ENCODE measurements around the gene PUS7. TPM values are rescaled to one million over a fixed set of nuclear protein-coding genes. Genes with fewer than 3 reads are reported as not detected.
A peak's percentile ranks its signal among the peaks of the same experiment; 100 is the strongest.
"Not testable (repeated sequence)": the region's sequence is repeated elsewhere in the genome, so short reads cannot be mapped to it uniquely, and the experiment has no call there.

The PUS7 gene
- total RNA-seq, 1 experiment from 2014 or later = 39.0 TPM

DNA sequence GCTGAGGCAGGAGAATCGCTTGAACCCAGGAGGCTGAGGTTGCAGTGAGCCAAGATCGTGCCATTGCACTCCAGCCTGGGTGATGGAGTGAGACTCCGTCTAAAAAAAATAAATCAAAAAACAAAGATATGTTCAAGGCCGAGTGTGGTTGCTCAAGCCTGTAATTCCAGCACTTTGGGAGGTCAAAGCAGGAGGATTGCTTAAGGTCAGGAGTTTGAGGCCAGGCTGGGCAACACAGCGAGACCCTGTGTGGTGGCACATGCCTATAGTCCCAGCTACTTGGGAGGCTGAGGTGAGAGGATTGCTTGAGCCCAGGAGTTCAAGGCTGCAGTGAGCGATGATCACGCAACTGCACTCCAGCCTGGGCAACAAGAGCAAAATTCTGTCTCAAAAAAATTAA, 1.5 kb downstream of the PUS7 start:
- H3K27me3 ChIP-seq (ENCODE audit: insufficient read depth, low read length); DNase-seq (ENCODE audit: low read depth, low spot score); H3K9me3 ChIP-seq (ENCODE audit: control insufficient read depth in 1 of 2, insufficient read depth in 1 of 2, low read depth in 1 of 2, low read length in 2 of 2); intact Hi-C loops (cut with micrococcal nuclease); ATAC-seq; H3K9me2 ChIP-seq (ENCODE audit: insufficient read depth); H3K36me3 ChIP-seq (ENCODE audit: control insufficient read depth in 1 of 2, insufficient read depth in 2 of 2, low read length in 2 of 2); CTCF ChIA-PET; H4K20me1 ChIP-seq (ENCODE audit: insufficient read depth); H2AFZ ChIP-seq (ENCODE audit: low read depth, low read length, poor library complexity, severe bottlenecking); RAD21 ChIA-PET (ENCODE audit: low non-redundant PET in 1 of 2, low total read pairs in 2 of 2, uncharacterized antibody in 2 of 2, unreplicated experiment in 2 of 2); POLR2A ChIA-PET: not testable (repeated sequence)
- BruUV-seq (replicated peaks) = TSS peak; percentile 62
- Histone ChIP-seq H3K9ac (ENCODE audit: low read length) (peak overlapping the region; percentile 96), H3K79me2 (ENCODE audit: insufficient read depth, low read length) (peaks cover 60% of the 10 kb centered on the region), H3K4me1 (ENCODE audit: control insufficient read depth in 1 of 2, insufficient read depth in 2 of 2, low read length in 2 of 2) (peaks cover 7 to 12% of the 10 kb centered on the region in 2 experiments; a peak in 3 of 4 replicates), H3K4me2 (ENCODE audit: low read length) (peak overlapping the region; percentile 98), H3K4me3 (replicated peaks in 1 of 2; ENCODE audit: low read depth in 1 of 2, low read length in 2 of 2) (peak overlapping the region; percentile 77 to 95), H3K27ac (ENCODE audit: low read depth, low read length) (peak overlapping the region; percentile 81)

- H3K27ac ChIP-seq (ENCODE audit: low read depth, low read length) = no peak overlapping the region
- CTCF ChIA-PET = interaction anchor here (1.3 kb wide), 1 partner anchor 12 kb away, joined by 4 read pairs; the partner anchor contains the start of gene RINT1
- H4K20me1 ChIP-seq (ENCODE audit: insufficient read depth) = peaks cover 12% of the 10 kb centered on the region; the same call in 1 of the 2 replicates
- H3K9ac ChIP-seq (ENCODE audit: low read length) = no peak overlapping the region
- DNase-seq (ENCODE audit: low read depth, low spot score) (no peak), ATAC-seq (no peak)
- peaks cover 5 to 7% of the 10 kb centered on the region in 2 experiments; a peak in 2 of 4 replicates for H3K36me3 ChIP-seq (ENCODE audit: control insufficient read depth in 1 of 2, insufficient read depth in 2 of 2, low read length in 2 of 2)
- no peaks in the 10 kb centered on the region for H3K9me3 ChIP-seq (ENCODE audit: control insufficient read depth in 1 of 2, insufficient read depth in 1 of 2, low read depth in 1 of 2, low read length in 2 of 2)
- no peak overlapping the region for H2AFZ ChIP-seq (ENCODE audit: low read depth, low read length, poor library complexity, severe bottlenecking)
- no peak overlapping the region for H3K4me3 ChIP-seq (replicated peaks in 1 of 2; ENCODE audit: low read depth in 1 of 2, low read length in 2 of 2)
- H3K79me2 ChIP-seq (ENCODE audit: insufficient read depth, low read length) = peaks cover 73% of the 10 kb centered on the region
- POLR2A ChIA-PET = no interaction called here
- no peak overlapping the region for H3K4me2 ChIP-seq (ENCODE audit: low read length)
- peaks cover 7 to 12% of the 10 kb centered on the region in 2 experiments; a peak in 3 of 4 replicates for H3K4me1 ChIP-seq (ENCODE audit: control insufficient read depth in 1 of 2, insufficient read depth in 2 of 2, low read length in 2 of 2)
- RAD21 ChIA-PET (ENCODE audit: low non-redundant PET in 1 of 2, low total read pairs in 2 of 2, uncharacterized antibody in 2 of 2, unreplicated experiment in 2 of 2) = no interaction called here
- no TSS peak for BruUV-seq (replicated peaks)
- intact Hi-C loops (cut with micrococcal nuclease) = no loop called here
- H3K9me2 ChIP-seq (ENCODE audit: insufficient read depth) = no peaks in the 10 kb centered on the region
- no peaks in the 10 kb centered on the region for H3K27me3 ChIP-seq (ENCODE audit: insufficient read depth, low read length)
- no peak for TF ChIP-seq SRF (IDR thresholded peaks at IDR 0.05; ENCODE audit: low read depth)
- no peak for TF ChIP-seq ATF3 (IDR thresholded peaks at IDR 0.05)
- no peak for TF ChIP-seq SP1 (IDR thresholded peaks at IDR 0.05; ENCODE audit: low read depth)
- no peak for TF ChIP-seq ZNF274 (IDR thresholded peaks at IDR 0.05; ENCODE audit: low read depth, low read length)
- no peak for TF ChIP-seq MAX (IDR thresholded peaks at IDR 0.05)
- no peak for TF ChIP-seq ELF1 (IDR thresholded peaks at IDR 0.05; ENCODE audit: borderline replicate concordance, low read depth)
- no peak for TF ChIP-seq POLR2AphosphoS5 (IDR thresholded peaks at IDR 0.05; ENCODE audit: low read depth, low read length)
- TF ChIP-seq YY1 (IDR thresholded peaks at IDR 0.05; ENCODE audit: extremely low read depth, insufficient replicate concordance, low read depth, low read length) = no peak
- no peak for TF ChIP-seq CBX3 (IDR thresholded peaks at IDR 0.05; ENCODE audit: low read depth)
- TF ChIP-seq EGR1 (IDR thresholded peaks at IDR 0.05; ENCODE audit: low read depth) = no peak
- TF ChIP-seq CEBPB (IDR thresholded peaks at IDR 0.05; ENCODE audit: low read depth) = no peak
- TF ChIP-seq JUND (IDR thresholded peaks at IDR 0.05) = no peak
- no peak for TF ChIP-seq SIN3A (IDR thresholded peaks at IDR 0.05; ENCODE audit: low read depth)
- TF ChIP-seq REST (IDR thresholded peaks at IDR 0.05; ENCODE audit: low read depth) = no peak
- no peak for TF ChIP-seq FOSL1 (IDR thresholded peaks at IDR 0.05; ENCODE audit: low read depth)
- TF ChIP-seq TCF7L2 (IDR thresholded peaks at IDR 0.05; ENCODE audit: borderline replicate concordance, extremely low read depth, insufficient read depth, insufficient read length) = no peak
- no peak for TF ChIP-seq CTCF (IDR thresholded peaks at IDR 0.05 in 2 of 3, conservative IDR thresholded peaks at IDR 0.05 in 1 of 3; ENCODE audit: borderline replicate concordance in 1 of 3, insufficient read depth in 1 of 3, low read depth in 2 of 3, low read length in 2 of 3)
Measured at GRCh38 chr7:105519353-105519752, 2.7 kb downstream of the PUS7 start.

All from HCT116 (cell line).